AG08396 (cell line): Measurements from ENCODE around the gene ZDHHC11B.
"Not testable (repeated sequence)": the region's sequence is repeated elsewhere in the genome, so short reads cannot be mapped to it uniquely, and the experiment has no call there.

Experiments
- DNase-seq: peaks from one replicate; pipeline ENCODE4 v3.0.0; 2012; ENCODE audit warnings: low spot score, mixed read lengths

ZDHHC11B gene

GRCh38 chr5:769485-770145 is 14.9 kb downstream of the ZDHHC11B start:
- peak; percentile 3 for DNase-seq

GRCh38 chr5:766666-767431 is 17.7 kb downstream of the ZDHHC11B start:
- no peak for DNase-seq

DNA sequence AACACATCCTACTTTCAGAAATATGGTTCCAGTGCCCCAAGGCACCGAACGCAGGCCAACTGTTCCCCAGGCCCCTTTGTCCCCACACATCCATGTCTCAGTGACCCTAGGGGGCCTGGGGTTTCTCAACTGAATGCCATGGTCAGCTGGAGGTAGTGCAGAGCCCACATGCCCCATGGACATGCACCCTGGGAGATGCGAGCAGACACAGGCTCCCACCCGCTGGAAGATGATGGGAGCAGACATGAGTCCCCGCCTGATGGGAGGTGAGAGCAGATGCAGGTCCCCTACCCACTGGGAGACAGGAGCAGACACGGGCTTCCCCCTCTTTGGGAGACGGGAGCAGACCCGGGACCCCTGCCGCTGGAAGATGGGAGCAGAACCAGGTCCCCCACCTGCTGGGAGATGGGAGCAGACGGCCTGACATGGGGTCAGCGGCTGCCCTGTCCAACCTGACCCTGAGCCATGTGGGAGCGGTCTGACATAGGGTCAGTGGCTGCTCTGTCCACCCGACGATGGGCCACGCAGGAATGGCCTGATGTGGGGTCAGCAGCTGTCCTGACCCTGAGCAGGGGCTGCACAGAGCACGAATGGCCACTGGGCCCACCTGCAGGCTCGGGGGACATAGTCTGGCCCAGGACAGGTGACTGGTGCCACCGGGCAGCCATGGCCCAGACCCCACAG is 18.4 kb downstream of the ZDHHC11B start:
- DNase-seq = no peak

GRCh38 chr5:763998-764781 is 20.3 kb downstream of the ZDHHC11B start:
- no peak for DNase-seq

GRCh38 chr5:763397-763796 is 21.1 kb downstream of the ZDHHC11B start:
- no peak for DNase-seq

DNA sequence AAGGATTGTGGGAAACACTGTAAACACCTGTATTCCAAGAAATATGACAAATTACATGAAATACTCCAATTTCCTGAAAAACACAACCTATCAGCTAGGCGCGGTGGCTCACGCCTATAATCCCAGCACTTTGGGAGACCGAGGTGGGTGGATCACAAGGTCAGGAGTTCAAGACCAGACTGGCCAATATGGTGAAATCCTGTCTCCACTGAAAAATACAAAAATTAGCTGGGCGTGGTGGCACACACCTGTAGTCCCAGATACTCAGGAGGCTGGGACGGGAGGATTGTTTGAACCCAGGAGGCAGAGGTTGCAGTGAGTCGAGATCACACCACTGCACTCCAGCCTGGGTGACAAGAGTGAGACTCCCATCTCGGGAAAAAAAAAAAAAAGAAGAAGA is 21.5 kb downstream of the ZDHHC11B start:
- DNase-seq = not testable (repeated sequence)

DNA sequence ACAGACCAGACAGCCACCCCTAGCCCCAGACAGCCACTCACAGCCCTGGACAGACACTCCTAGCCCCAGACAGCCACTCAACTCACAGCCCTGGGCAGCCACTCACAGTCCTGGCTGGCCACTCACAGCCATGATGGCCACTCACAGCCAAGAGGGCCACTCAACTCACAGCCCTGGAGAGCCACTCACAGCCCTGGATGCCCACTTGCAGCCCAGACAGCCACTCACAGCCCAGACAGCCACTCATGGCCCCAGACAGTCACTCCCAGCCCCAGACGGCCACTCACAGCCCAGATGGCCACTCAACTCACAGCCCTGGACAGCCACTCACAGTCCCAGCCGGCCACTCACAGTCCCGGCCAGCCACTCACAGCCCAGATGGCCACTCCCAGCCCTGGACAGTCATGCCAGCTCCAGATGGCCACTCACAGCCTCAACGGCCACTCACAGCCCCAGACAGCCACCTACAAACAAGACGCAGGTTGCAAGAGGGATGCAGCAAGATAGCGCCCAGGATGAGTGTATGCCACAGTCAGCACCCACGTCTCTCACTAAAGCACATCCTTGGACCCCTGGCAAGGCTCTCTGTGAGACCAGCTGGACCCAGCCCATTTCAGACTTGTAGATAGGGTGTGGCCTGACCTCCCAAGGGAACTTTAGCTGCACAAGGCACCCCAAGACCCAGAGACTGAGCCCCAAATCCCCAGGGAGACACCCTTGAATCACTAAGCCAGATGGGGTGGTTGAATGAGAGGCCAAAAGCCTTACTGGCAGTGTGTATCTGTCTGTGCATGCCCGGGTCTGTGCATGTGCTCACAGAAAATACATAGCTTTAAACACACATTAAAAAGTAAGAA is 22.4 kb downstream of the ZDHHC11B start:
- DNase-seq = no peak

- DNase-seq = no peak
Measured at GRCh38 chr5:761059-761771, 23.3 kb downstream of the ZDHHC11B start.

DNA sequence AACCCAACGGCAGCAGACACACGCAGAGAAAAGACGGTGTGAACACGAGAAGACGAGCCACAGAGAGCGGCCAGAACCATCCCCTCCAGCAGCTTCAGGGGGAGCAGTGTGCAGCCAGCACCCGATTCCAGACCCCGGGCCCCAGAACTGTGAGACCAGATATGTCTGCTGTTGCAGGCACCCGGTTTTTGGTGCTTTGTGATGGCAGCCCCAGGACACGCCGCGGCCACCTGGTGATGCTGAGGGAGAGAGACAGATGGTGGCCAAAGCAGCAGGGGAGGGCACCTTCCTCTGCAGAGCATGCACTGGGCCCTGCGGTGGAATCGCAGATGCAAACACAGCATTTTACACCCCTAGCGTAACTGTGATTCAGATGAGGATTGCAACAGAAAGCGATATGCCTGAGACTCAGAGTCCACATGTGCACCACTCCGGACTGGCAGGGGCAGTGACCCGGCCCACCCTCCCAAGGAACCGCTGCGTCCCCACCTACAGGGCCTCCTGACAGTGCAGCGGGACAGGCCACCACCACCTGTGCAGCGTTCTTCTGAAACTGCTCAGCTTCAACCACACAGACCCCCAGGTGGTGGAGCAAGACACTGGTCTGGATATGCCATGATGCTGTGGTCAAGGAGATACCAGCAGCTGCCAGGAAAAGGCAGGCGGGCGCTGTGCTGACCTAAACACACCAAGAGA is 24.0 kb downstream of the ZDHHC11B start:
- DNase-seq = no peak

- DNase-seq = no peak
Measured at GRCh38 chr5:759781-760362, 24.7 kb downstream of the ZDHHC11B start.

DNA sequence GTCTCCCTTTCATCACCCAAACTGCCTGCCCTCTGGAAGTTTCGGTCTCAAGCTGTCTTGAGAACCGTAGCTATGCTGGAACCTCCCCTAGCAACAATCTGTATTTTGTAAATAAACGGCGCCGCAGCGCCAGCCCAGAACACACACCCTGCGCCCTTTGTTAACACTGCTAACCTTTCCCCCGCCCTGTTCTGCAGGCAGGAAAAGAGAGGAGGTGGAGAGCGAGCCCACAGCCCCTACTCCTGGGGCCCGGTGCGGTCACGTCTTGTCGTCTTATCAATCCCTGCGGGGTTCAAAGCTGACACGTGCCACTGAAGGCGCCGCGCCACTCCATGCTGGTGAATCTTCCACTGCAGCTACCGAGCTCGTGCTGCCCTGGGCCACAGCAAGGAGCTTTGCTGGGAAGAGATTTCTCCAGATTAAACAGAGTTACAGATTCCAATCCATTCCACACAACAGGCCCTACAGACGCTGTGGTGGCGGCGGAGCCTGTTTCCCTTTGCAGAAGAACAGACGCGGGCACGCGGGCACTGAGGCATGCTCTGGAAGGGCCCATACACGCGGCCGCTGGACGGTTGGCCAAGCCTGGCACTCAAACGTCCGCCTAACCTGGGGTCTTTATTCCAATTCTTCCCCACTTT is 25.3 kb downstream of the ZDHHC11B start:
- peak; percentile 51 for DNase-seq

GRCh38 chr5:758698-759053 is 25.9 kb downstream of the ZDHHC11B start:
- no peak for DNase-seq

DNA sequence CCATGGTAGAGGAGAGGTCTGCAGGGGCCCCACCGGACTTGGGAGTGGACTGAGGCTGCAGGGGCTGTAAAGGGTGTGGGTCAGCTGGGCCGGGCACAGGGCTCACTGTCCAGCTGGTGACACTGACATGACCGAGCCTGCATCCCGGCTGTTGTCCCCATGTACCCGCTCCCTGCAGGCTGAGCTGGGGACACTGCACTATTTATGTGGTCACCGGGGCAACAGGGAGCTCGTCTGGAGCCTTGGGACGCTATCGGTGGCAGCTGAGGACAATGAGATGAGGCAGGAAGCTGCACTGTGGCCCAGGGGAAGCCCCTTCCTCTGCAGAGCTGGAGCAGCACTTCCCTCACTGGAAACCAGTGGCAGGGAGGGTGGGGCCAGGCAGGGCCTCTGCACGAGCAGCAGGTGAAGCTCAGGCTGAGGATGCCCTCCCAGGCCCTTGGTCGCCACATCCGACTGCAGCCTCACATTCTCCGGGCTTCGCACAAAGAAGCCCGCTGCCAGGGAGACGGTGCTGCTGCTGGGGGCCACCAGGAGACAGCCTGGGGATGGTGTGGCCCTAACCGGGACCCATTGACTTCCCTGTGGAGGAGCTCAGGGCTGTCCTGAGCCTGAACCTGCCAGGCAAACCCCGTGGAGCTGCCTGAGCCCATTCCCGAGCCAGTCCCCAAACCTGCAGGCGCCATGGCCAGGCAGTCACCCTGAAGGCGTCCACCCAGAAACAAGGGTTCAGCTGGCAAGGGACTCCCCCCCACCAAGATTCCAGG is 26.4 kb downstream of the ZDHHC11B start:
- DNase-seq = no peak

GRCh38 chr5:757346-757930 is 27.1 kb downstream of the ZDHHC11B start:
- DNase-seq = no peak

- DNase-seq = peak; percentile 41
Measured at GRCh38 chr5:756865-757345, 27.6 kb downstream of the ZDHHC11B start.

GRCh38 chr5:756171-756570 is 28.4 kb downstream of the ZDHHC11B start:
- DNase-seq = no peak

GRCh38 chr5:754143-754632 is 30.3 kb downstream of the ZDHHC11B start:
- not testable (repeated sequence) for DNase-seq
